Loucy (cell line): ENCODE measurements around the gene SYT9.

Experiments
- CTCF ChIP-seq: fragments of 200-600 bp; sonication (generic); conservative IDR thresholded peaks from 2 replicates; pipeline ENCODE4 v1.5.1; 2014; ENCODE audit warnings: mild to moderate bottlenecking, antibody characterized with exemption, low read length
- EZH2phosphoT487 ChIP-seq: fragments of 200-600 bp; IDR thresholded peaks from 2 replicates; pipeline ENCODE4 v1.6.1; 2018; ENCODE audit warnings: antibody characterized with exemption, mild to moderate bottlenecking, moderate library complexity, borderline replicate concordance

GRCh38 chr11:7493670-7494069, 242.0 kb downstream of the SYT9 start:
- no peak for TF ChIP-seq CTCF
- no peak for TF ChIP-seq EZH2phosphoT487
